Measurements from ENCODE around the gene CNFN. TPM values are rescaled to one million over a fixed set of nuclear protein-coding genes. Genes with fewer than 3 reads are reported as not detected.

CNFN gene, protein sequence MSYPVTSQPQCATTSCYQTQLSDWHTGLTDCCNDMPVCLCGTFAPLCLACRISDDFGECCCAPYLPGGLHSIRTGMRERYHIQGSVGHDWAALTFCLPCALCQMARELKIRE
- total RNA-seq (2021; ENCODE audit: unreplicated experiment) (4.6 TPM), Bru-seq, nascent RNA (not detected), BruChase-seq, experiment 1, labeled RNA remaining after a 2-hour chase (not detected), BruChase-seq, experiment 2, labeled RNA remaining after a 6-hour chase (percentile 15 among the genes with signal in this experiment)
- polyA plus RNA-seq (2012; ENCODE audit: insufficient read length) = 16.7 TPM
- long read RNA-seq, partial matches to known transcripts = 6 of 6 reads
- long read RNA-seq, other reads (novel, unspliced or antisense) = 0 of 6 reads

DNA sequence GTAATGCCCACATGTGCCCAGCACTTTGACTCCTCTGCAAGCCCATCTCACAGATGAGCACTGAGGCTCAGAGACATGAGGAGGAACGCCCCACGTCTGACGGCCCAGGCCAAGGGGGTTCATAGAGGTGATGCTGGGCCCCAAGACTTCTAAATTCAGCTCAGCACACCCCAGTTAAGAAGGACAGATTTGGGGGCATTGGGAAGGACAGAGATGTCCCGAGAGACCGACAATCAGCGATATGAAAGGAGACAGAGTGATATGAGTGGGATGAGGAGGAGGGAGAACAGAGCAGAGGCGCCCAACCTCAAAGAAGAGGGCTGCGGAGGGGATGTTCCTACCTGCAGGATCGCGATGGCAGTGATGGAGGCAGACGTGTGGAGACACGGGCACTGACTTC, at the start of gene CNFN:
Gene CNFN, minus strand, starts transcription at position 399 of the 400 bp plus-strand sequence. CDS start 1,260 bp downstream, outside the sequence.
- H3K9me3 ChIP-seq (ENCODE audit: control insufficient read depth, insufficient read depth, low read depth, low read length) = no peaks in the 10 kb centered on the region
- ATAC-seq = no peak
- H3K27me3 ChIP-seq (ENCODE audit: control insufficient read depth, insufficient read depth, low read length) = no peaks in the 10 kb centered on the region
- no peak within 1 kb of the TSS for H3K4me3 ChIP-seq (ENCODE audit: low read depth in 2 of 2, low read length in 2 of 2)
- CTCF ChIA-PET = no interaction called here
- no TSS peak for BruUV-seq (replicated peaks)
- in situ Hi-C loops (cut with HindIII; ENCODE audit: low pct_unique_long_range_greater_than_20kb, low sequenced_read_pairs) (no loop called here), intact Hi-C loops (cut with micrococcal nuclease; ENCODE audit: unreplicated experiment) (no loop called here)
- TF ChIP-seq POLR2AphosphoS5 (IDR thresholded peaks at IDR 0.05; ENCODE audit: low read depth, low read length) = no peak
- TF ChIP-seq, protein P1, sequence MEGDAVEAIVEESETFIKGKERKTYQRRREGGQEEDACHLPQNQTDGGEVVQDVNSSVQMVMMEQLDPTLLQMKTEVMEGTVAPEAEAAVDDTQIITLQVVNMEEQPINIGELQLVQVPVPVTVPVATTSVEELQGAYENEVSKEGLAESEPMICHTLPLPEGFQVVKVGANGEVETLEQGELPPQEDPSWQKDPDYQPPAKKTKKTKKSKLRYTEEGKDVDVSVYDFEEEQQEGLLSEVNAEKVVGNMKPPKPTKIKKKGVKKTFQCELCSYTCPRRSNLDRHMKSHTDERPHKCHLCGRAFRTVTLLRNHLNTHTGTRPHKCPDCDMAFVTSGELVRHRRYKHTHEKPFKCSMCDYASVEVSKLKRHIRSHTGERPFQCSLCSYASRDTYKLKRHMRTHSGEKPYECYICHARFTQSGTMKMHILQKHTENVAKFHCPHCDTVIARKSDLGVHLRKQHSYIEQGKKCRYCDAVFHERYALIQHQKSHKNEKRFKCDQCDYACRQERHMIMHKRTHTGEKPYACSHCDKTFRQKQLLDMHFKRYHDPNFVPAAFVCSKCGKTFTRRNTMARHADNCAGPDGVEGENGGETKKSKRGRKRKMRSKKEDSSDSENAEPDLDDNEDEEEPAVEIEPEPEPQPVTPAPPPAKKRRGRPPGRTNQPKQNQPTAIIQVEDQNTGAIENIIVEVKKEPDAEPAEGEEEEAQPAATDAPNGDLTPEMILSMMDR (IDR thresholded peaks at IDR 0.05) = no peak
- TF ChIP-seq TCF7L2 (IDR thresholded peaks at IDR 0.05; ENCODE audit: low read depth, low read length) = no peak
- TF ChIP-seq, protein P2, sequence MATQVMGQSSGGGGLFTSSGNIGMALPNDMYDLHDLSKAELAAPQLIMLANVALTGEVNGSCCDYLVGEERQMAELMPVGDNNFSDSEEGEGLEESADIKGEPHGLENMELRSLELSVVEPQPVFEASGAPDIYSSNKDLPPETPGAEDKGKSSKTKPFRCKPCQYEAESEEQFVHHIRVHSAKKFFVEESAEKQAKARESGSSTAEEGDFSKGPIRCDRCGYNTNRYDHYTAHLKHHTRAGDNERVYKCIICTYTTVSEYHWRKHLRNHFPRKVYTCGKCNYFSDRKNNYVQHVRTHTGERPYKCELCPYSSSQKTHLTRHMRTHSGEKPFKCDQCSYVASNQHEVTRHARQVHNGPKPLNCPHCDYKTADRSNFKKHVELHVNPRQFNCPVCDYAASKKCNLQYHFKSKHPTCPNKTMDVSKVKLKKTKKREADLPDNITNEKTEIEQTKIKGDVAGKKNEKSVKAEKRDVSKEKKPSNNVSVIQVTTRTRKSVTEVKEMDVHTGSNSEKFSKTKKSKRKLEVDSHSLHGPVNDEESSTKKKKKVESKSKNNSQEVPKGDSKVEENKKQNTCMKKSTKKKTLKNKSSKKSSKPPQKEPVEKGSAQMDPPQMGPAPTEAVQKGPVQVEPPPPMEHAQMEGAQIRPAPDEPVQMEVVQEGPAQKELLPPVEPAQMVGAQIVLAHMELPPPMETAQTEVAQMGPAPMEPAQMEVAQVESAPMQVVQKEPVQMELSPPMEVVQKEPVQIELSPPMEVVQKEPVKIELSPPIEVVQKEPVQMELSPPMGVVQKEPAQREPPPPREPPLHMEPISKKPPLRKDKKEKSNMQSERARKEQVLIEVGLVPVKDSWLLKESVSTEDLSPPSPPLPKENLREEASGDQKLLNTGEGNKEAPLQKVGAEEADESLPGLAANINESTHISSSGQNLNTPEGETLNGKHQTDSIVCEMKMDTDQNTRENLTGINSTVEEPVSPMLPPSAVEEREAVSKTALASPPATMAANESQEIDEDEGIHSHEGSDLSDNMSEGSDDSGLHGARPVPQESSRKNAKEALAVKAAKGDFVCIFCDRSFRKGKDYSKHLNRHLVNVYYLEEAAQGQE (IDR thresholded peaks at IDR 0.05; ENCODE audit: insufficient read depth in 1 of 2, low read depth in 2 of 2, low read length in 1 of 2) = no peak
- TF ChIP-seq SIN3A (IDR thresholded peaks at IDR 0.05; ENCODE audit: borderline replicate concordance, insufficient read depth, low read depth, low read length) = no peak
- H3K4me1 ChIP-seq (ENCODE audit: control insufficient read depth, insufficient read depth, low read length) = no peaks in the 10 kb centered on the region; the same call in 1 of the 2 replicates
- no peak for DNase-seq (ENCODE audit: low read depth, low spot score)
- H3K27ac ChIP-seq (ENCODE audit: low read length) = no peak within 1 kb of the TSS
- no peaks in the 10 kb centered on the region for H3K36me3 ChIP-seq (ENCODE audit: control insufficient read depth, insufficient read depth, low read length)
- POLR2A ChIA-PET = no interaction called here

DNA sequence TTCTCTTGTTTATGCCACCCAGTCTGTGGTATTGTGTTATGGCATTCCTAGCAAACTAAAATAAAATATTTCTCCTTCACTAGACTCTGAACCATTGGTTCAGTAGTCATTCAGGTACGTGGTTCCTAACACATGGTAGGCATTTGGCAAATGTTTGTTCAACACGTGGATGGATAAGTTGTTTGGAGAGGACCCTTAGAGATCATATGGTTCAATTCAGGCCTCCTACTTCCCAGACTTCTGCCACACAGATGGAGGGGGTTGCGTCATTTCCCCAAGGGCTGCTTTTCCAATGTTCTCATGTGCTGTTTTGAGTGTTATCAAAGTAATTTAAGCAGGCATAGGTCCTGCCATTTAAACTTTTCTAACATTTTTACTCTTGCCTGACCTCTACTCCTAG, 45.9 kb upstream of the CNFN start:
- Histone ChIP-seq H3K4me1 (ENCODE audit: control insufficient read depth, insufficient read depth, low read length) (no peaks in the 10 kb centered on the region), H3K27ac (ENCODE audit: low read length) (no peak overlapping the region), H3K4me3 (ENCODE audit: low read depth in 2 of 2, low read length in 2 of 2) (no peak overlapping the region), H3K36me3 (ENCODE audit: control insufficient read depth, insufficient read depth, low read length) (no peaks in the 10 kb centered on the region), H3K27me3 (ENCODE audit: control insufficient read depth, insufficient read depth, low read length) (no peaks in the 10 kb centered on the region), H3K9me3 (ENCODE audit: control insufficient read depth, insufficient read depth, low read depth, low read length) (no peaks in the 10 kb centered on the region)
- TF ChIP-seq, protein P1 (IDR thresholded peaks at IDR 0.05) = no peak
- TF ChIP-seq SIN3A (IDR thresholded peaks at IDR 0.05; ENCODE audit: borderline replicate concordance, insufficient read depth, low read depth, low read length) = no peak
- TF ChIP-seq TCF7L2 (IDR thresholded peaks at IDR 0.05; ENCODE audit: low read depth, low read length) = no peak
- TF ChIP-seq, protein P2 (IDR thresholded peaks at IDR 0.05; ENCODE audit: insufficient read depth in 1 of 2, low read depth in 2 of 2, low read length in 1 of 2) = no peak
- no peak for TF ChIP-seq POLR2AphosphoS5 (IDR thresholded peaks at IDR 0.05; ENCODE audit: low read depth, low read length)
- POLR2A ChIA-PET = no interaction called here
- BruUV-seq (replicated peaks) = no TSS peak
- intact Hi-C loops (cut with micrococcal nuclease; ENCODE audit: unreplicated experiment) = no loop called here
- CTCF ChIA-PET = interaction anchor here (1.1 kb wide), 1 partner anchor 11 kb away, joined by 4 read pairs; no protein-coding TSS in a partner anchor
- no peak for ATAC-seq
- no peak for DNase-seq (ENCODE audit: low read depth, low spot score)
- in situ Hi-C loops (cut with HindIII; ENCODE audit: low pct_unique_long_range_greater_than_20kb, low sequenced_read_pairs) = no loop called here

Measured in Panc1 (cell line).